HL-60/S4 treated with retinoic acid at 250 ng/mL for 4 days and 3 days (cell line): ENCODE results near the gene YWHAH.

Experiments
- in situ Hi-C: fragments of 300-500 bp; cut with MboI; formaldehyde crosslinking; loops from 2 replicates; pipeline ENCODE4 v1.7.0; 2022; ENCODE audit warnings: low sequenced_read_pairs

YWHAH gene

DNA sequence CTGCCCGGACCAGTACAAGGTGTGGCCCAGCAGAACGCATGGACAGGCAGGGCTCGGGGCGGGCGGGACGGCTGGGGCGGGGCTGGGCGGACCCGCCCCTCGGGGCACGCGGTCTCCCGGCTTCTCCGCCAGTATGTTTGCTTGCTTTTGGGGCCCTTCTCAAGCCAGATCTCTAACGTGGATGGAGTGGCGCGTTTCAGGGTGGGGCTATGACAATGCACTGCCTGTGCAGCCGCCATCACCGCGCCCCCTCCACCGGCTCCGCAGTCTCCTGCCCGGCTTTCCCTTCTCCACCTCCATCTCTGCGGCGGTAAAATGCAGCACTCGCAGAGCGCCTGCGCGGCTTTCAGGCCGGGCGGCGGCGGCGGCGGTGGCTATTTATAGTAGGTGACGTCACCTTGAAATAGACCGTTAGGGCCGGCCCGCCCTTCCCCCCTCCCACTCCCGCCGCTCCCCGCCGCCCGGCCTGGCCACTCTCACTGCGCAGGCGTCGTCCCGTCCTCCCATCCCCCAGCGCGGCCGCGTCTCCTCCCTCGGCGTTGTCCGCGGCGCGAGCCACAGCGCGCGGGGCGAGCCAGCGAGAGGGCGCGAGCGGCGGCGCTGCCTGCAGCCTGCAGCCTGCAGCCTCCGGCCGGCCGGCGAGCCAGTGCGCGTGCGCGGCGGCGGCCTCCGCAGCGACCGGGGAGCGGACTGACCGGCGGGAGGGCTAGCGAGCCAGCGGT, at the start of gene YWHAH:
Gene YWHAH (plus strand): TSS at position 558 of the 722 bp plus-strand sequence. CDS start 199 bp downstream, outside the sequence.
- in situ Hi-C loops = no loop called here

DNA sequence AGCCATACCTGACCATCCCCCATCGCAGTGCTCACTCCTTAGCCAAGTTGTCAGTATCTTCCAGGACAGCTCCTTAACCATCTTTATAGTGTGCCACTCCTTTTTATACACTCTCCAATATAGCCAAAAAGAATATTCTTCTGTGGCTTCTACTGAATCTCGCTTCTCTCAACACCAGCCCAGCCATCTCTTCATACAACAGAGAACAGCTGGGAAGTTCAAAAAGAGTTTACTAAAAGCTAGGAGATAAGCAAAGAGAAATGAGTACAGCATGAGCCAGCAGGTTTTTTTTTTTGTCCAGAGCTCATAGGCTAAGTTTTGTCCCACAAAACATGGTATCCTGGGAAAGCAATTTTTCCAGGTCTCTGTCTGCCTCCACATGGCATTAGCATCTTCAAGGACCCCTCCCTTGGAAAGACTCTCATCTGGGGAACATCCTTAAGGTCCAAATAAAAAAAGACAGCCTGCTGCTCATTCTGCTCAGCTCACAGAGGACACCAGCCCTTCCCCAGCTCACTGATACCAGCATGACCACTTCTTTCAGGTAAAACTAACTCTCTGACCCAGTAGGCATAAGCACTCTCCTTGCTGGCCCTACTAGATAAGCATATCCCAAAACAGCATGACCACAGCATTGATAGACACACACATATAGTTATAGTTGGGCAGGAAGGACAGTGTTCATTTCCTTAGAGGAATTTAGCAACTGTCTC, 48.8 kb upstream of the YWHAH start:
- in situ Hi-C loops = no loop called here

DNA sequence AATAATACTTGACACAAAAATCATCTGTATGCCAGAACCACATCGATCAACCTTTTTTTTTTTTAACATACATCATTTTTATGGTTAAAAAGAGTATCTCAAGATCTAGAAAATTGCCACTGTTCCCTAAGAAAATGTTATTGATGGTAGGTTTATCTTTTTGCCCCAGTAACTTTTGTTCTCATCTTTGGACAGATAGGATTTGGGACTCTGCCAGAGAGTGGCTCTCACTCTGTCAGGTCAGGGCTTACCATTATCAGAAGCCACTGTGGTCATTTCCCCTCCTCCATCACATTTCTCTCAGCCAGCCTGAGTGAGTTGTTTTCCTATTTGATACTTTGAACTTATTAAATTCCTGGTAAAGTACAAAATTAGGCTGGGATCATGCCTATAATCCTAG, 47.9 kb upstream of the YWHAH start:
- in situ Hi-C loops = no loop called here

DNA sequence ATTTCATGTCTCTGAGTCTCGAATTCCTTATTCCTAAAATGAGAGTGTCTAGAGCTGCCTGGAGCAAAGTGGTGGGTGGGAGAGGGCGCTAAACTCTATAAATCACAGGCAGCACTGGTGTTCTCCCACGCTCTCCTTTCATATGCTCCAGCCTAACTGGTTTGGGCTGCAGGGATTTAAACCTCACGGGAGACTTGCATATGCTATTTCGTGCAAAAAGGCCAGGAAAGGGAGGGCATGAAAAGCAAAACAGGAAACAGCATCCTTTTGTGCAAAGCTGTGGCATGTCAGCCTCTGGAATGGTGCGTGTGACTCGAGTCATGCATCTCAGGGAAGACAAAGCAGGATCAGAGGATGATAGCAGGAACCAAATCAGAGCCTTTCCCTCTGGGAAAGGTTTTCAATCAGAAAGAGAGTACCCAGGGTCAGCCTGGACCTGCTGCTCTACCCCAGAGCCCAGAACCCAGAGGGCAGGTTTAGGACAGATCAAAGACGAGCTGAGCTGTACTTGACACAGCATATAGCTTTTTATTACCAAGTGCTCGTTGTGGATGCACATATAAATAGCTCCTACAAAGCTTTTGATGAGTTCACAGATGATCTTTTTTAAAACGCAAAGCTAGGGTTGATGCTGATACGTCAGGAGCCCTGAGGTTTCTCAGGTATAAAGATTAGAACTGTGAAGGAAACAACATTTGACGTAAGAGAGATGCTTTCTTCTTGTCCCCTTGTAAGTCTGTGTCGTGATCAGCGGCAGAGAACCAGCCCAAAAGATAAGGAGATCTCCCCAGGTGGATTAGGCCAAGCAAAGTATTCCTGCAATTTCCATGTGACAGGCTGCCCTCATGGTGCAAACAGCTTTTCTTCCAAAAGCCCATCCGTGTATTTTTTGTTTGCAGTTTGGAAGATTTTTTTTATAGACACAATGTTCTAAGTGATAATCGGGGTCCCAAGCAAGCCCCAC, 46.2 kb upstream of the YWHAH start:
- in situ Hi-C loops = no loop called here

- in situ Hi-C loops = no loop called here
Measured at GRCh38 chr22:31898926-31899325, 45.4 kb upstream of the YWHAH start.

DNA sequence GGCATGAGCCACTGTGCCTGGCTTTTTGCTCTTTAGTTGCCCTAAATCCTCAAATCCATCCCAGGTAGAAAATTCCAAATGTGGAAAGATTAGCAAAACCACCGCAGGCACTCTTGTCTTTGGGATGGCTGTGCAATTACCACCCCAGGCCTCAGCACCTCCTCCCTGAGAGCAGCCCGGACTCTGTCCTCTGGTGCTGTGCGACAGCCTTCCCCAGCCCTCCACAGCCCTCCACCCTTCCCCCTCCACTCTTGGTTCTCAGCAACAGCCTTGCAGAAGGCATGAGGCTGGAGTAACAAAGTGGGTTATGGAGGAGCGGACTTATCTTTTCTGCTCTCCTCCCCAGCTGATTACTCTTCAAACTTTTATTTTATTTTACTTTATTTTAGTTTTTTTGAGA, 44.7 kb upstream of the YWHAH start:
- in situ Hi-C loops = no loop called here

DNA sequence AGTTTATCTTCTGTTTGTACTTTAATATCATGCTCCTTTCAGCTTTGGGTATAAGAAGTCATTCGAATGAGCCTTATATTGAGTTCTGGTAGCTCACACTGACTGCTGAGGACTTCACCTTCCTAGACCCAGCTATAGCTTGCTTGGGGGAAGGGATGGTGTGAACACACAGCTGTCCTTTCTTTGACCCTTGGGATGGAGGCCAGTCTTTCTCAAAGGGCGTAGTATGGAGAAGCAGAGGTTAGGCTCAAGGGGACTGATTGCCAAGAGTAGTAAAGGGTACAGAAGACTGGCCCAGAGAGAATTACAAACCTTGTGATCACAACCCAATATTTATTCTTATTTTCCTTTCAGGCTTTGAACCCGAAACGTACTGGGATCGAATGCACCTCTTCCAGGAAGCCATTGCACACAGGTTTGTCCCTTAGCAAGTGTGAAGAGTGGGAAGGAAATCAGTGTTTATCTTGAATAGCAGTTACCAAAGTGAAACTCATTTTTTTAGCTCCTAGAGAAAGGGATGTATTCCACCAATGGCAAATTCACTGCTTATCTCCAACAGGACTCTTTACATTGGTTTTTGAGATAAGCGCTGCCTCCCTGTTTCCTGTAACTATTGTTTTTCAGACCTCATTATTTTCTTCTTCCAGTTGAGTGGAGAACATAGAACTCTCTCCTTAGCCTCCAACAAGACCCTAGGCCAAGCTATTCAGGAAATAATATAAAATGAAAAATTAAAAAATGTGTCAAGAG, 42.8 kb upstream of the YWHAH start:
- in situ Hi-C loops = no loop called here

DNA sequence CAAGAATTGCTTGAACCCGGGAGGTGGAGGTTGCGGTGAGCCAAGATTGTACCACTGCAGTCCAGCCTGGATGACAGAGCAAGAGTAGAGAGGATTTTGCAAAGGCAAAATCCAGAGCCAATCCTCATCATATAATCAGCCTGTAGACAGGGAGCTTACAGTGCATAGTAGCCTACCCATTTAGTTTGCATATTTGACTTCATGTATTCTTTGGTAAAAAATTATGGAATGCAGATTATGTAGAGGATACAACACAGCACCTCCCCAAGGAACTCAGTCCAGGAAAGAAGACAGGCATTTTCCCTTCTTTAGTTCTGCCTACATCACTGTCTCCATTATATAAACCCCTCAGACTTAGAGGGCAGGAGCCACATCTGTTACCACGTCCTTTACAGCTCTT, 39.7 kb upstream of the YWHAH start:
- in situ Hi-C loops = no loop called here

GRCh38 chr22:31905356-31905755, 39.0 kb upstream of the YWHAH start:
- in situ Hi-C loops = no loop called here

GRCh38 chr22:31906086-31906485, 38.2 kb upstream of the YWHAH start:
- in situ Hi-C loops = no loop called here

DNA sequence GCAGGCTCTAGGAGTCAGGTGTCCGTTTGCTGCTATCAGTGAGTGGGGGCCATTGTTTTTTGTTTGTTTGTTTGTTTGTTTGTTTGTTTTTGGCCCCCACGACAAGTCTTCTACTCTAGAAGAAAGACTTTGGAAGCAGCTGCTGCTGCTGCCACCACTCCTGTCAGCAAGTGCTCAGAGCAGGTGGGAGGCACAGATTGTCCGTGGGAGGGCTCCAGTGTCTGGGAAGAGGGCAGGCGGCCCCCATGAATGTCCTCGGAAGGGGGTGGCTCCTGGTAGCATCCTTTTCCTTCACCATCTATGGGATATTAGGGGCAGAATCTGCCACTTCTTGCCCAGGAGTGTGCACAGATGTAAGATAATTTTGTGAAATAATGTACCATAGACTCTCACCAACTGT, 37.8 kb upstream of the YWHAH start:
- in situ Hi-C loops = no loop called here

- in situ Hi-C loops = no loop called here
Measured at GRCh38 chr22:31909977-31910376, 34.4 kb upstream of the YWHAH start.

- in situ Hi-C loops = no loop called here
Measured at GRCh38 chr22:31911565-31912406, 32.5 kb upstream of the YWHAH start.

GRCh38 chr22:31912407-31912743, 32.0 kb upstream of the YWHAH start:
- in situ Hi-C loops = no loop called here

DNA sequence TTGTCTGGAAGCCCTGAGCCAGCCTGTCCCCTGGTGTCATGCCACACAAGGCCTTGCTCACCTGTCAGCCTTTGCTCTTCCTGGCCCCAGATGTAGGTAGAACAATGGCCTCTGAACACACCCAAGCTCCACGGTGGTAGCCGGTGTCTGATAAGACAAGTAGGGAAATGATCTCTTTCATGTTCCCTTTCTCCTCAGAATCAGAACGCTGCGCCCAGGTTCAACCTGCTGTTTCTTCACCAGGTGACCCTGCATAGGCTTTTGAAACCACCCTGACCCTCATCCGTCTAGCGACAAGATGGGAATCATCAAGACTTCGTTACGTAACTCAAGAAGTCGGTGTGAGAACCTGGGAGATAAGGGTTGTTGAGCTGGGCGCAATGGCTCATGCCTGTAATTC, 28.7 kb upstream of the YWHAH start:
- in situ Hi-C loops = no loop called here

DNA sequence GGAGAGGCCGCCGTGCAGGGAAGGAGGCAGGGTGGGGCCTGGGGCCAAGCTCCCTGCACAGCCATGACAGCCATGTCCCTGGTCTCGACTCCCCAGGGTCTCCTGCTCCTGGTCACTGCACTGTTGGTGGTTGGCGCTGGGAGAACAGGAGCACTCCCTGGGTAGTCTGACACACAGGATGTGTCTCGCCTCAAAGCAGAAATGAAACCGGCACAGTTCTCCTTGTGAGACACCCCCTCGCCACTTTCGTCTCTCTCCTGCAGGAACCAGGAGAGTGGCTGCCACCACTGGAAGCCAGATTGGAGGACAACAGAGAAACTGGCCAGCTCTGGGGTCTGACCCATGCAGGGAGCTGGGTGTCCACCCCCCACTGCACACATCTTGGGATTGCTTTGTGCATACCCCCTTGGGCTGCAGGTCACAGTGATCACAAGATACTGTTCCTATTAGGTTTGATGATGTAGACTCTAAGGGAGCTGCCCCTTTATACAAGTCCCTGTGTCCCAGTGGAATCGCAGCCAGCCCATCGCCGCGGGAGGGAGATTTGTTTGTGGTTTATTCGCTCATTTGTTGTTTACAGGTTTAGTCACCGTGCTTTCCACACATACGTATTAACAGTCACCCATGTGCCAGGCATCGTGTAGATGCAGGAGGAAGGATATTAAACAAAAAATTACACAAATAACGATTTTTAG, 27.0 kb upstream of the YWHAH start:
- in situ Hi-C loops = no loop called here

DNA sequence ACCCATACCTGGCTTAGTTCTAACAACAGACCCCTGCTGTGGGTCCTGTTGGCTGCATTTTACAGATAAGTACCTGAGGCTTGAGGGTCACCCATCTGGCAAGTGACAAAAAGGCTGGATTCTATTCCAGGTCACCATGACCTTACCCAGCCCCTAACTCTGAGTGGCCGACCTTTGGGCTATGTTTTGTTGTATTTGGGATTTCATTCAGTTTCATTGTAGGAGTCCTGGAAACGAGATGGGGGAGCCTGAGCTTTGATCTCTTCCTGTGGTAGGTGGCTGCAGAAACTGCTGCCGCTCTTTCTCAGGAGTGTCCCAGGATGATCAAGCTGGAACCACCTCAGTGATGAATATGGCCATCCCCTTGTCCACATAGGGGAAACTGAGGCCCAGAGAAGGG, 24.6 kb upstream of the YWHAH start:
- in situ Hi-C loops = no loop called here

GRCh38 chr22:31920306-31920705, 24.0 kb upstream of the YWHAH start:
- in situ Hi-C loops = no loop called here

GRCh38 chr22:31921106-31921505, 23.2 kb upstream of the YWHAH start:
- in situ Hi-C loops = no loop called here
